ENCODE data around the gene TRAPPC14. TPM values are rescaled to one million over a fixed set of nuclear protein-coding genes. Genes with fewer than 3 reads are reported as not detected.

TRAPPC14 gene
- total and polyA plus RNA-seq, 10 of the 15 experiments (the other 5 are each of a cell fraction or from before 2014, with no cell fraction given) = 0.21 to 24.7 (median 7.5) TPM

GRCh38 chr7:100132697-100133151 lies 25.8 kb downstream of the TRAPPC14 start (continued):
- TF ChIP-seq SMC3 (IDR thresholded peaks at IDR 0.05; ENCODE audit: borderline replicate concordance, low read length) (peak; percentile 93), YY1 (IDR thresholded peaks at IDR 0.05; ENCODE audit: low read depth, low read length) (0 out of 2 replicates have a peak, but pooled peaks have one; percentile 29), CHD2 (IDR thresholded peaks at IDR 0.05; ENCODE audit: borderline replicate concordance, low read depth, low read length) (no peak), ZBTB11 (CRISPR knock-in tag; IDR thresholded peaks at IDR 0.05) (no peak), SKIL (IDR thresholded peaks at IDR 0.05; ENCODE audit: low read depth, poor library complexity, severe bottlenecking) (peak; percentile 26), ETV6 (conservative IDR thresholded peaks at IDR 0.05 in 1 of 2, IDR thresholded peaks at IDR 0.05 in 1 of 2; ENCODE audit: borderline replicate concordance in 1 of 2, low read depth in 1 of 2) (no peak), ZNF274 (IDR thresholded peaks at IDR 0.05; ENCODE audit: insufficient read depth, insufficient read length) (no peak)

Measured in GM12878 (cell line).